Liver (tissue), 9 donors: ENCODE results near the gene DLK2. TPM values are rescaled to one million over a fixed set of nuclear protein-coding genes. Genes with fewer than 3 reads are reported as not detected.

Source experiments
- DNase-seq: peaks from one replicate; pipeline ENCODE4 v3.0.0-alpha.2; 2017; ENCODE audit warnings: low spot score
- H3K27ac ChIP-seq, 2 donors: one replicate each; pipeline ENCODE4 v1.7.0; 2013; ENCODE audit warnings: inconsistent platforms in 2 of 2, low read length in 2 of 2, control low read depth in 1 of 2, low read depth in 1 of 2, mild to moderate bottlenecking in 1 of 2
- H3K27me3 ChIP-seq, 4 donors: one replicate each; pipeline versions ENCODE4 v1.6.1 to v1.7.0; 2013; ENCODE audit warnings: low read length in 3 of 4, inconsistent platforms in 1 of 4, mild to moderate bottlenecking in 1 of 4, moderate library complexity in 1 of 4; ENCODE audit not compliant: control insufficient read depth in 4 of 4, insufficient read depth in 4 of 4
- H3K36me3 ChIP-seq, 4 donors: one replicate each; pipeline versions ENCODE4 v1.6.1 to v1.7.0; 2013; ENCODE audit warnings: low read length in 3 of 4, mild to moderate bottlenecking in 3 of 4, low read depth in 1 of 4, moderate library complexity in 1 of 4; ENCODE audit not compliant: control insufficient read depth in 4 of 4, insufficient read depth in 3 of 4
- H3K4me1 ChIP-seq, 4 donors: one replicate each; pipeline versions ENCODE4 v1.6.1 to v1.7.0; 2013; ENCODE audit warnings: low read length in 3 of 4, mild to moderate bottlenecking in 3 of 4, moderate library complexity in 1 of 4; ENCODE audit not compliant: control insufficient read depth in 4 of 4, insufficient read depth in 4 of 4
- H3K4me3 ChIP-seq, 3 donors: one replicate each; pipeline versions ENCODE4 v1.6.1 to v1.7.0; 2013; ENCODE audit warnings: low read length in 3 of 3, control low read depth in 1 of 3, low read depth in 1 of 3, mild to moderate bottlenecking in 1 of 3
- H3K9ac ChIP-seq, 2 donors: one replicate each; pipeline ENCODE4 v1.7.0; 2013; ENCODE audit warnings: low read length in 2 of 2, mild to moderate bottlenecking in 2 of 2, moderate library complexity in 2 of 2, control low read depth in 1 of 2, low read depth in 1 of 2
- H3K9me3 ChIP-seq, 4 donors: one replicate each; pipeline versions ENCODE4 v1.6.1 to v1.7.0; 2013; ENCODE audit warnings: low read length in 3 of 4; ENCODE audit not compliant: control insufficient read depth in 4 of 4
- EGR1 ChIP-seq, 2 donors: IDR thresholded peaks; 2 replicates each; pipeline ENCODE4 v1.6.1; 2016 to 2018; ENCODE audit warnings: antibody characterized with exemption in 2 of 2, low read depth in 2 of 2
- FOXA1 ChIP-seq: IDR thresholded peaks from 2 replicates; pipeline ENCODE4 v1.6.1; 2016; ENCODE audit warnings: antibody characterized with exemption
- FOXA2 ChIP-seq: IDR thresholded peaks from 2 replicates; pipeline ENCODE4 v1.6.1; 2016; ENCODE audit warnings: antibody characterized with exemption
- GABPA ChIP-seq, 2 donors: IDR thresholded peaks in 1 of 2; conservative IDR thresholded peaks in 1 of 2; 2 replicates each; pipeline ENCODE4 v1.6.1; 2016; ENCODE audit warnings: antibody characterized with exemption in 2 of 2, mild to moderate bottlenecking in 1 of 2, moderate library complexity in 1 of 2
- JUND ChIP-seq, 2 donors: IDR thresholded peaks; 2 replicates each; pipeline ENCODE4 v1.6.1; 2016; ENCODE audit warnings: antibody characterized with exemption in 2 of 2
- NR2F2 ChIP-seq: IDR thresholded peaks from 2 replicates; pipeline ENCODE4 v1.6.1; 2016; ENCODE audit warnings: antibody characterized with exemption
- RAD21 ChIP-seq, 2 donors: IDR thresholded peaks; 2 replicates each; pipeline ENCODE4 v1.6.1; 2016; ENCODE audit warnings: antibody characterized with exemption in 2 of 2, mild to moderate bottlenecking in 2 of 2
- RXRA ChIP-seq, 2 donors: IDR thresholded peaks; 2 replicates each; pipeline ENCODE4 v1.6.1; 2017 to 2018; ENCODE audit warnings: antibody characterized with exemption in 2 of 2, mild to moderate bottlenecking in 1 of 2
- SP1 ChIP-seq: IDR thresholded peaks from 2 replicates; pipeline ENCODE4 v1.6.1; 2018; ENCODE audit warnings: antibody characterized with exemption, mild to moderate bottlenecking
- TAF1 ChIP-seq: conservative IDR thresholded peaks from 2 replicates; pipeline ENCODE4 v1.6.1; 2016; ENCODE audit warnings: antibody characterized with exemption, mild to moderate bottlenecking
- YY1 ChIP-seq: IDR thresholded peaks from 2 replicates; pipeline ENCODE4 v1.6.1; 2016; ENCODE audit warnings: antibody characterized with exemption, mild to moderate bottlenecking
- WGBS: extraction: QIAGEN DNeasy Blood & Tissue Kit; methylation state at CpG from one replicate; pipeline ENCODE4 v1.1.7; 2013; 5-methylcytosine and 5-hydroxymethylcytosine counted together
- polyA plus RNA-seq, 2 donors: library from polyadenylated mRNA; stranded (reverse) in 1 of 2; unstranded in 1 of 2; fragments of 200-250 nt in 1 of 2; fragments of >200 nt in 1 of 2; fragmentation: Nextera tagmentation in 1 of 2; extraction: Ambion mirVana in 1 of 2; gene quantifications; one replicate each; pipeline versions ENCODE4 v1.2.1 to v1.2.3, GENCODE V29; 2013 to 2015
- total RNA-seq, 2 donors: library from RNA; depleted of rRNA; stranded (reverse); fragments of >200 nt; gene quantifications; one replicate each; pipeline ENCODE4 v1.2.3, GENCODE V29; 2014
- TF ChIP-seq, protein P1 (sequence below): fragments of 150-350 bp; IDR thresholded peaks from 2 replicates; pipeline ENCODE4 v1.5.1; 2017; ENCODE audit warnings: improper control_type of control experiment, low read depth, low read length; ENCODE audit not compliant: missing input control
- TF ChIP-seq, protein P2 (sequence below): IDR thresholded peaks from 2 replicates; pipeline ENCODE4 v1.6.1; 2016; ENCODE audit warnings: antibody characterized with exemption
- TF ChIP-seq, protein P3 (sequence below): IDR thresholded peaks from 2 replicates; pipeline ENCODE4 v1.6.1; 2016; ENCODE audit warnings: antibody characterized with exemption
- TF ChIP-seq, protein P4 (sequence below): IDR thresholded peaks from 2 replicates; pipeline ENCODE4 v1.6.1; 2016; ENCODE audit warnings: antibody characterized with exemption, mild to moderate bottlenecking
- donor health status: healthy.
- donor health status: healthy.
- donor health status: healthy.
- donor health status: healthy.
- donor health status: healthy.

DLK2 gene
- total and polyA plus RNA-seq, 4 donors = 0.08 to 1.0 (median 0.08) TPM; not detected in 1

DNA sequence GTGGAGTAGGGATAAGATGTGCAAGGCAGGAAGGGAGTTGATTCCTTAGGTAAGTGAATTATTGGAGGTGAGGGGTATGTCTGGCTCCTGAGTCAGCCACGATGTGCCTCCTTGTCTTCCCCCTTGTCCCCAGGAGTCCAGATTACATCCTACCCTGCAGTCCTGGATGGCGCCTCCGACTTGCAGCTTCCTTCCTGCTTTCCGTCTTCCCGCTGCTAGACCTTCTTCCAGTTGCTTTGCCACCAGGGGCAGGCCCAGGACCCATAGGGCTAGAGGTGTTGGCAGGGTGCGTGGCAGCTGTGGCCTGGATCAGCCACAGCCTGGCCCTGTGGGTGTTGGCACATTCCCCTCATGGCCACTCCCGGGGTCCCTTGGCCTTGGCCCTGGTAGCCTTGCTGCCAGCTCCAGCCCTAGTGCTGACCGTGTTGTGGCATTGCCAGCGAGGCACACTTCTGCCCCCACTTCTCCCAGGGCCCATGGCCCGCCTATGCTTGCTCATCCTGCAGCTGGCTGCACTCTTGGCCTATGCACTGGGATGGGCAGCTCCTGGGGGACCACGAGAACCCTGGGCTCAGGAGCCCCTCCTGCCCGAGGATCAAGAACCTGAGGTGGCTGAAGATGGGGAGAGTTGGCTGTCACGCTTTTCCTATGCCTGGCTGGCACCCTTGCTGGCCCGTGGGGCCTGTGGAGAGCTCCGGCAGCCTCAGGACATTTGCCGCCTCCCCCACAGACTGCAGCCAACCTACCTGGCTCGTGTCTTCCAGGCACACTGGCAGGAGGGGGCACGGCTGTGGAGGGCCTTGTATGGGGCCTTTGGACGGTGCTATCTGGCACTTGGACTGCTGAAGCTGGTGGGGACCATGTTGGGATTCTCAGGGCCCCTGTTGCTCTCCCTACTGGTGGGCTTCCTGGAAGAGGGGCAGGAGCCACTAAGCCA, 23.1 kb downstream of the DLK2 start:
- Histone ChIP-seq H3K36me3 (peaks cover 0 to 8% (median 2%) of the 10 kb centered on the region in 4 donors), H3K4me3 (no peak overlapping the region), H3K9me3 (no peaks in the 10 kb centered on the region), H3K9ac (no peak overlapping the region), H3K27me3 (no peaks in the 10 kb centered on the region), H3K4me1 (peaks cover 10 to 14% (median 12%) of the 10 kb centered on the region in 4 donors), H3K27ac (no peak overlapping the region)
- TF ChIP-seq YY1 (no peak), JUND (IDR thresholded peaks at IDR 0.05) (no peak), RAD21 (IDR thresholded peaks at IDR 0.05) (no peak)
- no peak for DNase-seq
- 95% methylated on average over 19 of the region's 19 CpGs for WGBS

DNA sequence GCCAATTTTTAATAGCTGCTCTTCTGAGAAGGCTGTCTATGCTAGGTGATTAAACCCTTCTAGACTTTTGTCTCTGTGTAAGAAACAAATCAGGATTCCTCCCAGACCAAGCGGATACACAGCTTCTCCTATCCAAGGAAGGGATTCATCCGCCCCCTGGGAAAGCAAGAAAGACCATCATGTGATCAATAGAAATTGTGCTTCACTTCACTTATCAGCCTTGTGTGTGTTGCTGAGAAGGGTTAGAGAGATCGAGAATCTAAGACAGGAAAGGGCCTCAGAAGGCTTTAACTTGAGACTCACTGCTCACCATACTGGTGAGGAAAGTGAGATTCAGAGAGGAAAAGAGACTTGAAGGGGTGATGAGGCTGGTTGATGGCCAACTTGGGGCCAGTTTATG, 26.5 kb downstream of the DLK2 start:
- peaks cover 0 to 8% (median 2%) of the 10 kb centered on the region in 4 donors for H3K36me3 ChIP-seq
- H3K4me3 ChIP-seq = peak overlapping the region in 1 of 3 donors; percentile 64
- H3K27ac ChIP-seq = no peak overlapping the region
- H3K9ac ChIP-seq = peak overlapping the region in 1 of 2 donors; percentile 30
- no peak for TF ChIP-seq FOXA1
- TF ChIP-seq JUND (IDR thresholded peaks at IDR 0.05) = no peak
- no peak for TF ChIP-seq TAF1
- no peak for TF ChIP-seq EGR1 (IDR thresholded peaks at IDR 0.05; ENCODE audit: low read depth in 2 of 2)
- TF ChIP-seq RXRA (IDR thresholded peaks at IDR 0.05) = no peak
- TF ChIP-seq, protein P1, sequence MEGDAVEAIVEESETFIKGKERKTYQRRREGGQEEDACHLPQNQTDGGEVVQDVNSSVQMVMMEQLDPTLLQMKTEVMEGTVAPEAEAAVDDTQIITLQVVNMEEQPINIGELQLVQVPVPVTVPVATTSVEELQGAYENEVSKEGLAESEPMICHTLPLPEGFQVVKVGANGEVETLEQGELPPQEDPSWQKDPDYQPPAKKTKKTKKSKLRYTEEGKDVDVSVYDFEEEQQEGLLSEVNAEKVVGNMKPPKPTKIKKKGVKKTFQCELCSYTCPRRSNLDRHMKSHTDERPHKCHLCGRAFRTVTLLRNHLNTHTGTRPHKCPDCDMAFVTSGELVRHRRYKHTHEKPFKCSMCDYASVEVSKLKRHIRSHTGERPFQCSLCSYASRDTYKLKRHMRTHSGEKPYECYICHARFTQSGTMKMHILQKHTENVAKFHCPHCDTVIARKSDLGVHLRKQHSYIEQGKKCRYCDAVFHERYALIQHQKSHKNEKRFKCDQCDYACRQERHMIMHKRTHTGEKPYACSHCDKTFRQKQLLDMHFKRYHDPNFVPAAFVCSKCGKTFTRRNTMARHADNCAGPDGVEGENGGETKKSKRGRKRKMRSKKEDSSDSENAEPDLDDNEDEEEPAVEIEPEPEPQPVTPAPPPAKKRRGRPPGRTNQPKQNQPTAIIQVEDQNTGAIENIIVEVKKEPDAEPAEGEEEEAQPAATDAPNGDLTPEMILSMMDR = no peak
- no peak for TF ChIP-seq SP1
- no peak for TF ChIP-seq NR2F2
- TF ChIP-seq FOXA2 = no peak
- no peak for TF ChIP-seq GABPA (IDR thresholded peaks at IDR 0.05 in 1 of 2, conservative IDR thresholded peaks at IDR 0.05 in 1 of 2)
- no peak for DNase-seq
- 96% methylated on average over 3 of the region's 3 CpGs for WGBS
- H3K27me3 ChIP-seq = no peaks in the 10 kb centered on the region
- H3K9me3 ChIP-seq = no peaks in the 10 kb centered on the region
- peaks cover 4 to 19% (median 18%) of the 10 kb centered on the region in 4 donors for H3K4me1 ChIP-seq

DNA sequence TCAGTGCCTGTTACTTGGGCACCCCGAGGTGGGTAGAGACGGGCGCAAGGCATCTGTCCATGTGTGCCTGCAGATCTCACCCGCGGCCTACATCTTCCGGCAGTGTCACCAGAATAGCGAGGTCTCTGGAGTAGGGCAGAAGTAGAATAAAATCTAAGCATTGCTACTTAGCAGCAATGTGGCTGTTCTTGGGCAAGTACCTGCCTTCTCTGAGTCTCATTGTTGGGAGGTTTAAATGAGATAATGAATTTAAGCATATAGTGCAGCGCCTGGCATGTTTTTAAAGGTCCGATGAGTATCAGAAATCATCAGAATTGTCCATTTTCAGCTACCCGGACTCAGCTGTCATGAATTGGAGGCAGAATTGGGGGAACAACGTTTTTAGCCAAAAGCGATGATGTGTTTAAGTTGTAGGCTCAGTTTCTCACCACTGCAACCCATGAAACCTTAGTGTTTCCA, 27.2 kb downstream of the DLK2 start:
- H3K27ac ChIP-seq = peak overlapping the region; percentile 84 to 93
- H3K4me3 ChIP-seq = peak overlapping the region; percentile 64 to 91 (median 87)
- 20% methylated on average over 12 of the region's 12 CpGs for WGBS
- H3K27me3 ChIP-seq = no peaks in the 10 kb centered on the region
- H3K9me3 ChIP-seq = no peaks in the 10 kb centered on the region
- peak overlapping the region; percentile 30 to 80 for H3K9ac ChIP-seq
- peaks cover 4 to 19% (median 18%) of the 10 kb centered on the region in 4 donors for H3K4me1 ChIP-seq
- H3K36me3 ChIP-seq = peaks cover 0 to 8% (median 2%) of the 10 kb centered on the region in 4 donors
- no peak for DNase-seq
- TF ChIP-seq, protein P1 = no peak
- TF ChIP-seq, protein P2, sequence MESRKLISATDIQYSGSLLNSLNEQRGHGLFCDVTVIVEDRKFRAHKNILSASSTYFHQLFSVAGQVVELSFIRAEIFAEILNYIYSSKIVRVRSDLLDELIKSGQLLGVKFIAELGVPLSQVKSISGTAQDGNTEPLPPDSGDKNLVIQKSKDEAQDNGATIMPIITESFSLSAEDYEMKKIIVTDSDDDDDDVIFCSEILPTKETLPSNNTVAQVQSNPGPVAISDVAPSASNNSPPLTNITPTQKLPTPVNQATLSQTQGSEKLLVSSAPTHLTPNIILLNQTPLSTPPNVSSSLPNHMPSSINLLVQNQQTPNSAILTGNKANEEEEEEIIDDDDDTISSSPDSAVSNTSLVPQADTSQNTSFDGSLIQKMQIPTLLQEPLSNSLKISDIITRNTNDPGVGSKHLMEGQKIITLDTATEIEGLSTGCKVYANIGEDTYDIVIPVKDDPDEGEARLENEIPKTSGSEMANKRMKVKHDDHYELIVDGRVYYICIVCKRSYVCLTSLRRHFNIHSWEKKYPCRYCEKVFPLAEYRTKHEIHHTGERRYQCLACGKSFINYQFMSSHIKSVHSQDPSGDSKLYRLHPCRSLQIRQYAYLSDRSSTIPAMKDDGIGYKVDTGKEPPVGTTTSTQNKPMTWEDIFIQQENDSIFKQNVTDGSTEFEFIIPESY = no peak
- TF ChIP-seq RXRA (IDR thresholded peaks at IDR 0.05) = no peak
- no peak for TF ChIP-seq FOXA1
- TF ChIP-seq, protein P3, sequence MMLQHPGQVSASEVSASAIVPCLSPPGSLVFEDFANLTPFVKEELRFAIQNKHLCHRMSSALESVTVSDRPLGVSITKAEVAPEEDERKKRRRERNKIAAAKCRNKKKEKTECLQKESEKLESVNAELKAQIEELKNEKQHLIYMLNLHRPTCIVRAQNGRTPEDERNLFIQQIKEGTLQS = no peak
- TF ChIP-seq TAF1 = no peak
- no peak for TF ChIP-seq GABPA (IDR thresholded peaks at IDR 0.05 in 1 of 2, conservative IDR thresholded peaks at IDR 0.05 in 1 of 2)
- TF ChIP-seq, protein P4, sequence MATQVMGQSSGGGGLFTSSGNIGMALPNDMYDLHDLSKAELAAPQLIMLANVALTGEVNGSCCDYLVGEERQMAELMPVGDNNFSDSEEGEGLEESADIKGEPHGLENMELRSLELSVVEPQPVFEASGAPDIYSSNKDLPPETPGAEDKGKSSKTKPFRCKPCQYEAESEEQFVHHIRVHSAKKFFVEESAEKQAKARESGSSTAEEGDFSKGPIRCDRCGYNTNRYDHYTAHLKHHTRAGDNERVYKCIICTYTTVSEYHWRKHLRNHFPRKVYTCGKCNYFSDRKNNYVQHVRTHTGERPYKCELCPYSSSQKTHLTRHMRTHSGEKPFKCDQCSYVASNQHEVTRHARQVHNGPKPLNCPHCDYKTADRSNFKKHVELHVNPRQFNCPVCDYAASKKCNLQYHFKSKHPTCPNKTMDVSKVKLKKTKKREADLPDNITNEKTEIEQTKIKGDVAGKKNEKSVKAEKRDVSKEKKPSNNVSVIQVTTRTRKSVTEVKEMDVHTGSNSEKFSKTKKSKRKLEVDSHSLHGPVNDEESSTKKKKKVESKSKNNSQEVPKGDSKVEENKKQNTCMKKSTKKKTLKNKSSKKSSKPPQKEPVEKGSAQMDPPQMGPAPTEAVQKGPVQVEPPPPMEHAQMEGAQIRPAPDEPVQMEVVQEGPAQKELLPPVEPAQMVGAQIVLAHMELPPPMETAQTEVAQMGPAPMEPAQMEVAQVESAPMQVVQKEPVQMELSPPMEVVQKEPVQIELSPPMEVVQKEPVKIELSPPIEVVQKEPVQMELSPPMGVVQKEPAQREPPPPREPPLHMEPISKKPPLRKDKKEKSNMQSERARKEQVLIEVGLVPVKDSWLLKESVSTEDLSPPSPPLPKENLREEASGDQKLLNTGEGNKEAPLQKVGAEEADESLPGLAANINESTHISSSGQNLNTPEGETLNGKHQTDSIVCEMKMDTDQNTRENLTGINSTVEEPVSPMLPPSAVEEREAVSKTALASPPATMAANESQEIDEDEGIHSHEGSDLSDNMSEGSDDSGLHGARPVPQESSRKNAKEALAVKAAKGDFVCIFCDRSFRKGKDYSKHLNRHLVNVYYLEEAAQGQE = no peak
